HEK293 (cell line): ENCODE results near the gene PCA3.

Experiments
- CTCF ChIP-seq: fragments of 450-650 bp; formaldehyde crosslinking; IDR thresholded peaks from 2 replicates; pipeline ENCODE4 v1.5.1; 2016; ENCODE audit warnings: missing biosample characterization, missing genetic modification characterization
- PRDM1 ChIP-seq: fragments of 450-650 bp; formaldehyde crosslinking; IDR thresholded peaks from 2 replicates; pipeline ENCODE4; 2016; ENCODE audit warnings: missing biosample characterization, missing genetic modification characterization

GRCh38 chr9:76761448-76761847, 2.8 kb upstream of the PCA3 start:
- TF ChIP-seq CTCF (tag by site-specific recombination) (no peak), PRDM1 (tag by site-specific recombination) (no peak)
